Hematopoietic multipotent progenitor cell treated with erythropoietin and hydrocortisone succinate and interleukin-3 and kit ligand, for 17 days (in vitro differentiated cells): ENCODE results near the gene MYO9B.
A peak's percentile ranks its signal among the peaks of the same experiment; 100 is the strongest.

Source experiments
- DNase-seq: peaks from one replicate; pipeline ENCODE4 v3.0.0-alpha.2; 2015; ENCODE audit warnings: low spot score

Gene MYO9B

GRCh38 chr19:17216058-17216670 is 140.6 kb downstream of the MYO9B start:
- no peak for DNase-seq

DNA sequence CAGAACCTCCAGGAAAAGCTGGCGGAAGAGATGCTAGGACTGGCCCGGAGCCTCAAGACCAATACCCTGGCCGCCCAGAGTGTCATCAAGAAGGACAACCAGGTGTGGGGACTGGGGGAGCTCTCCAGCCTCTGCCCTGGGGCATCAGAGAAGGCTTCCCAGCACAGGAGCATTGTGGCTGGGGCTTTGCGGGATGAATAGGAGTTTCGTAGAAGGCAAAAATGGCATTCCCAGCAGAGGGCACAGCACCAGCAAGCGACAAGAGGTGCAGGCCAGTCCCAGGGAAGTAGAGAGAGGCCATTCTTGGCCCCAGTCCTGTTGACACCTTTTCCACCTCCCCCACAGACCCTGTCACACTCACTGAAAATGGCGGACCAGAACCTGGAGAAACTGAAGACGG is 143.7 kb downstream of the MYO9B start:
- no peak for DNase-seq

- DNase-seq, result peak; percentile 79
These were observed 144.7 kb downstream of the MYO9B start for GRCh38 chr19:17220207-17220758.

- no peak for DNase-seq
These were observed 149.5 kb downstream of the MYO9B start for GRCh38 chr19:17225053-17225452.

- DNase-seq, result peak; percentile 99
These were observed 150.7 kb downstream of the MYO9B start, which contains the start of gene OCEL1 for GRCh38 chr19:17226002-17226933. TSS of gene OCEL1 (plus strand) at chr19:17226226. CDS start at chr19:17226248, 22 bp downstream.

DNA sequence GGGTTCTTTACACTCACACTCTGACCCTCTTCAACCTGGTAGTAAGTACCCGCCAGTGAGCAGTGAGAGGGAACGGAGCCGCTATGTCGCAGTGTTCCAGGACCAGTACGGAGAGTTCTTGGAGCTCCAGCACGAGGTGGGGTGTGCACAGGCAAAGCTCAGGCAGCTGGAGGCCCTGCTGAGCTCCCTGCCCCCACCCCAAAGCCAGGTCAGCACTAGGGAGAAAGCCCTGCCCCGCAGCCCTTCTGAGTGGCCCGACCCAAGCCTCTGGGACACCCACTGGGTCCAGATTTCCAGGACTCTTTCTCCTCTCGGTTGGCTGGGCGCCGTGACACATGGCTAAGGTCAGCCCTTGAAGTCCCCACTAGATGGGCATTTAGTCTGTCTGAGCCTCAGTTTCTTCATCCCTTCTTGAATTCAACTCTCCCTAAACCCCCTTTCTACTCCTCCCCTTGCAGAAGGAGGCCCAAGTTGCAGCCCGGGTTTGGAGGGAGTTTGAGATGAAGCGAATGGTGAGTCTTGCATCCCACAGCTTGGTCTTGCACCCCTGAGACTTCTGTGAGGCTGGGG is 152.3 kb downstream of the MYO9B start:
- no peak for DNase-seq

DNA sequence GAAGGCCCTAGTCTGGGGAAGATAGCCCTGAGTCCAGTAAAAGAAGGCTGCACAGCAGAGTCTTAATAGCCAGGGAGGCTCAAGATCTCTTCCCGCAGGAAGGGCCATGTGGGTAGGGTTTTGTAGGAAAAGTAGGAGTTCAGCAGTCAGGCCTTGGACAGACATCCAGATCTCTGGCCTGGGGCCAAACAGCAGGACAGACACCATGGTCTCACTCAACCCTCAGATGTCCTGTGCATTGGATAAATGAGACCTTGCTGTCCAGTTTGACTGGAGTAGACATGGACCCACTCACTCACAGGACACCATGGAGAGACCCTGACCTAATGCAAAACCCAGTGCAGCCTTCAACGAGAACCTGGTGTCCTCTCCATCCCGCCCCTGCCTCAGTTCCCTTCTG is 154.3 kb downstream of the MYO9B start:
- no peak for DNase-seq

DNA sequence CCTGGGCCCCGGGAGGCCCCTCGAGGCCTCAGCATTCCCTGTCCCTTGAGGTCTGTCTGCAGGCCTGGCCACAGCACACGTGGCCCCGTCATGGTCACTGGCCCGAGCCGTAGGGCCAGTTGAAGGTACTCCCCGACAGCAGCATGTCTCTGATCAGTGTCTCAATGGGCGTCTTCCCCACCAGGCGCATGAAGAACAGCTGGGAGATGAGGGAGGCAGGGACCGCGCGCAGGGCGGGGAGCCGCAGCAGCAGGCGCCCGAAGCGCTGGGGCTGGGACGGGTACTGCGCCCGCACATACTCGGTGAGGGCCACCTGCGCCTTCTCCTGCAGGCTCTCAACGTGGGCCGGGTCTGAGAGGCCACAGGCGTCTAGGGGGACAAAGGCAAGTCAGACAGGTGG is 156.7 kb downstream of the MYO9B start:
- no peak for DNase-seq

GRCh38 chr19:17234911-17235299 is 159.3 kb downstream of the MYO9B start:
- peak; percentile 78 for DNase-seq

GRCh38 chr19:17235300-17235970 is 159.9 kb downstream of the MYO9B start:
- peak; percentile 82 for DNase-seq

- no peak for DNase-seq
These were observed 160.6 kb downstream of the MYO9B start for GRCh38 chr19:17235971-17236777.

DNA sequence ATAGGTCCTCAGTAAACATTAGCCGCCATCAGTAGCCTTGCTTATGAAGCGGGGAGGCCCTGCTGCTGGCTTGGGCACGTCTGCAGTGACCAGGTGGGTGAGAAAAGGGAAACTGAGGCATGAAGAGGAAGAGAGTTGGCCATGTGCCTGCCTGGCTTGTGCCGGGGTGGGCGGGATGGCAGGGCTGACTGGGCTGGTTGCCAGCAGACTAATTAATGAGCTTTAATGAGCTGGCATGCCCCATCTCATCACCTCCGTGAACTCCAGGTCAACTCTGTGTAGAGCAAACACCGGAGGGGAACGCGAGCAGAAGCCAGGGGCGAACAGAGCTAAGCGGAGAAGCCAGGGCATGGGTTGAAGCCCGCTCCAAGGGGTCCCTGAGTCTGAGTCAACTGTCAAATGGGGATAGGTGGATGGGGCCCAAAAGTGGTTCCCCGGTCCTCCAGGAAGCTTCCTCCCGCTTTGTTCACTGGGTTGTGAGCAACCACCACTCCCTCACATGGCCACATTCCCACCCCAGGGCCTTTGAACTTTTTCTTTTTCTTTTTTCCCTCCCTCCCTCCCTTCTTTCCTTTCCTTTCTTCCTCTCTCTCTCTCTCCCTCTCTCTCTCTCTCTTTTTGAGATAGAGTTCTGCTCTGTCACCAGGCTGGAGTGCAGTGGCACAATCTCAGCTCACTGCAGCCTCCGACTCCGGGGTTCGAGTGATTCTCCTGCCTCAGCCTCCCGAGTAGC is 161.4 kb downstream of the MYO9B start:
- no peak for DNase-seq

DNA sequence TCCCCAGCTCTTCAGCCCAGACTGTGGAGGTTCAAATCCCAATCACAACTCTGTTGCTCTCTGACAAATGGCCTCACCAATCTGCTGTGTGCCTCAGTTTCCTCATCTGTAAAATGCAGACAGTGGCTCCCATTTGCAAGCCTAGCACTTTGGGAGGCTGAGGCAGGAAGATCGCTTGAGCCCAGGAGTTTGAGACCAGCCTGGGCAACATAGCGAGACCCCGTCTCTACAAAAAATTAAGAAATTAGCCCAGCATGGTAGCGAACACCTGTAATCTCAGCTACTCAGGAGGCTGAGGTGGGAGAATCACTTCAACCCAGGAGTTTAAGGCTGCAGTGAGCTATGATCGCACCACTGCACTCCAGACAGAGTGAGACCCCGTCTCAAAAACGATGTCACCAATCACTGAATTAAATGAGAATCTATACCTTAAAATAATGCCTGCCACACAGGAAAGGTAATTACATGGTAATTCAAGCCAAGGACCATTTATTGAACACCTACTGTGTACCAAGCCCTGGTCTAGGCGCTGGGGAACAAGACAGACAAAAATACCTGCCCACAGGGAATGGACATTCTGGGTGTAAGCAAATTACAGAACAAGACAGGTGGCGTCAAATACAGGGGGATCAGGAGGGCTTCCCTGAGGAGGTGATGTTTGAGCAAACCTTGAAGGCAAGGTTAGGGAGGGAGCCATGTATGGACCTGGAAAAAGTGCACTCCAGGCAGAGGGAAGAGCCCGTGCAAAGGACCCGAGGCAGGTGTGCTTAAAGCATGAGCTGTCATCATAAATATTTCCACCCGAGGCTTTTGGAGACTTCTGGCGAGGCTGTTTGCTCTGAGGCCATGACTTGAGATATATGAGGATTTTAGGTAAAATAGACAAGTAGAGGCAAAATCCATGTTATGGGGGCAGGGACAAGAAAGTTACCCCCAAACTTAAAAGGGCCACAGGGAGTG is 162.4 kb downstream of the MYO9B start:
- DNase-seq, result no peak

GRCh38 chr19:17240062-17240752 is 164.6 kb downstream of the MYO9B start:
- DNase-seq, result no peak

- no peak for DNase-seq
These were observed 165.3 kb downstream of the MYO9B start for GRCh38 chr19:17240826-17241399.

GRCh38 chr19:17242431-17243208 is 167.0 kb downstream of the MYO9B start:
- no peak for DNase-seq

GRCh38 chr19:17243211-17243829 is 167.7 kb downstream of the MYO9B start:
- DNase-seq, result no peak
